Left ventricle myocardium superior (tissue), 1 donor: ENCODE data around the gene TNPO1. TPM values are rescaled to one million over a fixed set of nuclear protein-coding genes. Genes with fewer than 3 reads are reported as not detected.

Source experiments
- ATAC-seq: fragments of 200-7000 bp; cut with Tn5 transposase; one replicate; pipeline ENCODE4 v1.9.1; 2020; ENCODE audit warnings: mild to moderate bottlenecking, moderate library complexity
- DNase-seq: peaks from one replicate; pipeline ENCODE4 v3.0.0-alpha.2; 2020
- intact Hi-C: fragments of 100-400 bp; cut with micrococcal nuclease; formaldehyde crosslinking; loops from one replicate; pipeline ENCODE4 v1.11.0; 2022
- total RNA-seq: library from RNA; stranded (reverse); fragmentation: NEBNext Ultra II Directional; extraction: Animal tissue kit (Norgen Biotek cat#: 25700); gene quantifications from one replicate; pipeline ENCODE4 v1.2.1, GENCODE V29; 2021
- donor health status: DM: no; HTN: yes; CAD: no; lungs with severe emphysema.

TNPO1 gene
- total RNA-seq, 1 donor from 2014 or later, result 67.7 TPM

DNA sequence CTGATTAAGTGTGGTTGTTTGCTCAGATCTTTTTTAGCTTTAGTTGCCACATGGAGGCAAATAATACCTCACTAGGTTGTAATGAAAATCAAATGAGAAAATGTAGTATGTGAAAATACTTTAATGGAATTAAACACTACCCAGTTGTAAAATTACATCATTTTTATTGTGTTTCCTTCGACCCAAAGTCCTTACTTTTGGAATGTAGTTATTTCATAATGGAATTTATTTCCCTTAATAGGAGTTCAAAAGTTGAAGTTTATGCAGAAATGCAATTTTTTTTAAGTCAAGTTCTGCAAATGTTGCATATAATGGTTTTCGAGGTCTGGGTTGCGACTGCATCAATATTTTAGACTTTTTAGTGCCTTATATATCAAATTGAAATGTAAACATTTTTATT lies 31.0 kb downstream of the TNPO1 start:
- ATAC-seq (no peak), DNase-seq (no peak)
- intact Hi-C loops, result no loop called here

DNA sequence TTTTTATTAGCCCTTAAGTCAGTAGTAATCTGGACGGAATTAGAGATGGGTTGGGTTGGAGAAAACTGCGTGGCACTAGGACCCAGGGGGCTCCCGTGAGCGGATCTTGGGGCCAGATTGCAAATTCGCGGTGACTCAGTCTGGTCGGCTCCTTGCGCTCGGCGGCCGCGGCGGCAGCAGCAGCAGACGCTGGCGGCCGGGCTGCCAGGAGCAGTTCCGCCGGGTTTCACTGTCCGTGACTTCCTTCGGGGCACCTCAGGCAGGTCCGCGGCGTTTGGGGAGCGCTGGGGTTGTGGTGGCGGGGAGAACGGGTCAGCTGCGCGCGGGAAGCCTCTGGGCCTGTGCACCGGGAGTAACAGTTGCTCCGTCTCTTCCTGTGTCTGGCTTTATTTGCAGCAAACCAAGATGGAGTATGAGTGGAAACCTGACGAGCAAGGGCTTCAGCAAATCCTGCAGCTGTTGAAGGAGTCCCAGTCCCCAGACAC lies 31.6 kb downstream of the TNPO1 start:
- intact Hi-C loops, result no loop called here
- DNase-seq (peak; percentile 92), ATAC-seq (peak; percentile 95)

DNA sequence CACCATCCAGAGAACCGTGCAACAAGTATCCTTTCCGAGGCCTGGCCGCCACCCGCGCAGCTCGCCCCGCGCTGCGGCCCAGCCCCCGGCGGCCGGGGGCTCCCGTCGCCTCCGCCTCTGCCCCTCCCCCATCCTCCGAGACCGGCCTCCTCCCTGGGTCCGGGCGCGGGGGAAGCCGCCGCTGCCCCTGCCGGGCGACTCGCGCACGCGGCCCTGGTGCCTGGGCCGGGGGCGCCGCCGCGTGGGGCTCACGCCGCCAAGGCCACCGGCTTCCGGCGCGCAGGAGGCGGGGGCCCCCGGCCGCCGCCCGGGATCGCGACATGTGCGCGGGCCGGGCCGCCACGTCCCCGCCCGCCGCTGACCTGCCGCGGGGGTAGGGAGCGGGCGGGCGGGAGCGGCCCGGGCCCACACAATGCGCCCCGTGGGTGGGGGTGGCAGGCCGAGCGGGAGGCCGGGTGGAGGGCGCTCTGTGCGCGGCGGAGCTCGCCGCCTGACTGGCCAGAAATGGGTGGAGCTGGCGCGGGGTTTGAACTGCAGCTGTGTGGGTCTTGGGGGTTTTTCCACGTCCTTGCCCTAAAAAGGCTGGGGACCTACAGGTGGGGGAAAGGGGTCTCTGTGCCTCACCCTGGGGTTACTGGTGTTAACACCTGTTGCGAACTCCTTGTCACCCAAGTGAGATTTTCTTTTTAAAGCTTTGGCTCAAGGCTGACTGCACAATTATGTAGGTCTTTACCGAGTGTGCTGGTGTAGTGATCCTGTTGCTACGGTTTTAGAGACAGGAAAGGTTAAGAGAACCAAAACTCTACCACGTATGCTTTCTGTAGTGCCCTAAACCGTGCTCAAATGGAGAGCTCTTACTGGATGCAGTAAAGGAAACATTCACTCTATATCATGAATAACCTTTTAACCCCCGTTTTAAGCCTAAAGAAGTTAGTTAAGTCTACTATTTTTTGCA lies 32.3 kb downstream of the TNPO1 start:
- ATAC-seq, result peak; percentile 72
- peak; percentile 71 for DNase-seq
- intact Hi-C loops, result no loop called here

DNA sequence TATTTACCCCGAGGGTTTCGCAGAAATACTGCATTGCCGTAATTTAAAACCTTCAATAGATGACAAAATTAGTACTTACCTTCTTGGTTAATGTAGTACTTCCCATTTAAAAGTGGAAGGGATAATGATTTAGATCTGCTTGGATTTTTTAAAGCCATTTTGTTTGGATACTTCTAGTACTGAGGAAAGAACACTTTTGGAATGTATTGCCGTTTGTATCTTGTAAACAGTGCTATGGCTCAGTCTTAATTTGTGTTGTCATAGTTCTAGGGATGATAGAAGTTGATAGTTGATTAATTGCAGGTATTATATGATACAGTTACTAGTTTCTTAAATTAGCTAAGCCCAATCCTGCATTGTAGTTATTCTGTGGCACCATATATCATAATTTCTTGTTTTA lies 33.1 kb downstream of the TNPO1 start:
- intact Hi-C loops, result no loop called here
- ATAC-seq (no peak), DNase-seq (no peak)

DNA sequence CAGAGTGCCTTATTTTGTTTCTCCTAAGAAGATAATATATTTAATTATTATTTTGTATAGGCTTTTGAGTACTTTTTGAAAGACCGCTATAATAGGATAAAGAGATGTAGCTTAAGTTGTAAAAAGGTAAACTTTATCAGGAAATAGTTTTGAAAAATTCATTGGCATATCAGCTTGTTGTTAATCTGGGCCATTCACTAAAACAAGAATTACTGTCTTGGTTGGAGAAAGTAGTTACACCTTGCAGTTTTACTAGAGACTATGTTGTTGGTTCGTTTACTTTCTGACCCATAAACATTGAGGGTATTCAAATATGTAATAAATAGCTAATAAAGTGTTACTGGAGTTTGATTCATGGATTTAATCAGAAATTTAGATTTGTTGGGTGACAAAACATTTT lies 33.7 kb downstream of the TNPO1 start:
- DNase-seq (no peak), ATAC-seq (no peak)
- intact Hi-C loops, result no loop called here

DNA sequence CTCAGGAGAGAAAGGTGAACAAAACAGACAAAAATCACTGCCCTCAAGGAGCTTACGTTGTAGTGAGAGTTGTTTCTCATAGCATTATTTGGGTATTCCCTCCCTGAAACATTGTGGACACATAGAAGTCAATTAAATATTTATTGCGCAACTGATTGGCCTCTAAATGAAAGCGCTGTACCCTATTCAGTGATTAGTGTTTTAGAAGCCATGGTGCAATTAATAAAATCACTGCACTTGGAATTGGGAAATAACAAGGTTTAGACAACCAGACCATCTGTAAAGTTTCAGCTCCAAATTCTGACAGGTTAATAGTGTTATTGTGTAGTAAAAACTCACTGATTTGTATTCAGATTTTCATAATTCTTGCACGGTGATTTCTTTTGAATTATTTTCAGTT lies 35.9 kb downstream of the TNPO1 start:
- intact Hi-C loops, result no loop called here
- no peak for ATAC-seq

DNA sequence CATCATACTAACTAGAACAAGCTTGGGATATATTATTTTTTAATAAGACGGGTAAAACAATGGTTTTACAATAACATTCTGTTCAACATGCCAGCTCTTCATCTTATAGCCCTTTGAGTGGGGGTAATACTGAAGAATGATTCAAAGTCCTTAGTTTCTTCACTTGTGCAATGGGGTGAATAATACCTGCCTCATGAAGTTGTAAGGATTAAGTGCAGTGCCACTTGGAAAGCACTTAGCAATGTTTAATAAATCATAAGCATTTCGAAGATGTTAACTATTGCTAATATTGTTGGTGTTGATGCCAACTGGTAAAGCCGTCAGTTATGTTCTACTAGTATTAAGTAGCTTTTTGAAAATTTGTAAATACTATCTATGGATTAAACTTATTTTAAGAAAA lies 38.0 kb downstream of the TNPO1 start:
- ATAC-seq (no peak), DNase-seq (no peak)
- intact Hi-C loops, result no loop called here

More for the DNA sequence above, 35.9 kb downstream of the TNPO1 start:
- DNase-seq, result no peak

DNA sequence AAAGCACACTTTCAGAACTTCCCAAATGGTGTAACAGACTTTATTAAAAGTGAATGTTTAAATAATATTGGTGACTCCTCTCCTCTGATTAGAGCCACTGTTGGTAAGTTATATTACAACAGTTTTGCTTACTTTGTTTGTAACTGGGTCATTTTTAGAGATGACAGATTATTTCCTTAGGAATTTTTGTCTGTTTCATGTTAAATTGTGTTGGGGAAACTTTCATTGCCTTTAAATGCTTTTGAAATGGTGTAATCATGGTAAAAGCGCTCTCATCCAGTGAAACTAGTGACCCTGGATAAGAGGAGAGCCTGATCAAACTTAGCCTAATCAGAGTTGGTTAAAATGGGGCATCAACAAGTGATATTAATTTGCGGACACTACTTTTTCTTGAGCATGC lies 39.4 kb downstream of the TNPO1 start:
- intact Hi-C loops, result no loop called here
- DNase-seq (no peak), ATAC-seq (no peak)

DNA sequence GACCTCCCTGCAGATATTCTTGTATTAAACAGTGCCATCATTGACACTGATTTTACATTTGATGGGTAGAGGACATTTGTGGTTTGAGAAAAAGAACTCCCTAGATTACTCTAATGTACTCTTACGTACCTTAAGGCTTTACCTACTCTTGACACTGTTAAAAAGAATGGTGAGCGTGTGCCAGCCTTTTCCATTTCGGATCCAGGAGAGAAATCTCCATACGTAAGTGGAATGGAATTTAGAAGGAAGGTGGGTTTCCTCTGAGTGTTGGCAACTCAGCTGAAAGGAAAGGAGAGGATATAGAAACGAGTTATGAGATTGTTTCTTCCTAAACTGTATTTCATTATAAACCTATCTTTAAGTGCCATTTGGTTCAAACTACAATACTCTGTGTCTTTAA lies 40.9 kb downstream of the TNPO1 start:
- no peak for ATAC-seq
- DNase-seq, result no peak
- intact Hi-C loops, result no loop called here

DNA sequence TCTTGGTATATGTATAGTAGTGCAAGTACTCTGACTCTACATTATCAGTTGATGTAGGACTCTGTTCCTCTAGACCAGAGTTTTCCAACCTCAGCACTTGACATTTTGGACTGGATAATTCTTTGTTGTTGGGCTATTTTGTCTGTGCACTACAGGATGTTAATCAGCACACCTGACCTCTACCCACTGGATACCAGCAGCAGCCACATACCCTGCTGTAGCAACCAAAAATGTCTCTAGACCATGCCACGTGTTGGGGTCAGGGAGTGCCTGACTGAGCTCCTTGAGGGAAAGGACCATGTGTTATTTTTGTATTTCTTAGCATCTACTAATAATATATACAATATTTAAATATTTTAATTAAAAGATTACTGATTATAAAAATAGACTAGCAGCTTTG lies 42.7 kb downstream of the TNPO1 start:
- intact Hi-C loops, result no loop called here
- no peak for DNase-seq
- ATAC-seq, result no peak

DNA sequence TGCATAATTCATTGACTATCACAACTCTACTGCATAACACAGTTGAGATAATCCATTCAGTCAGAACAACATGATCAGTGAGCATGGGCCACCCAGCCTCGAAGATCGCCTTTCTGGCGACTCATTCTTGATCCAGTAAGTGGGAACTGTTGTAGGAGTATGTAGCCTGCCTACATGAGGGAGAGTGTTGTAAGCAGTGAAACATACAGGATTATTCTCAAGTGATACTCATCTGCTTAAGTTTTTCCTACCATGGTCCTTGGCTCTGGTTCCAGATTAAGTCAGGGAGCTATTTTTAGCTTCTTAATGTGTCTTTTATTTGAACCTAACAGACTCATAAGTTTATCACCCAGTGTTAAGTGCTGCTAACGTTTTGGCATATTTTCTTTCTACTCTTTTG lies 44.0 kb downstream of the TNPO1 start:
- intact Hi-C loops, result no loop called here
- ATAC-seq, result peak; percentile 75
- no peak for DNase-seq

DNA sequence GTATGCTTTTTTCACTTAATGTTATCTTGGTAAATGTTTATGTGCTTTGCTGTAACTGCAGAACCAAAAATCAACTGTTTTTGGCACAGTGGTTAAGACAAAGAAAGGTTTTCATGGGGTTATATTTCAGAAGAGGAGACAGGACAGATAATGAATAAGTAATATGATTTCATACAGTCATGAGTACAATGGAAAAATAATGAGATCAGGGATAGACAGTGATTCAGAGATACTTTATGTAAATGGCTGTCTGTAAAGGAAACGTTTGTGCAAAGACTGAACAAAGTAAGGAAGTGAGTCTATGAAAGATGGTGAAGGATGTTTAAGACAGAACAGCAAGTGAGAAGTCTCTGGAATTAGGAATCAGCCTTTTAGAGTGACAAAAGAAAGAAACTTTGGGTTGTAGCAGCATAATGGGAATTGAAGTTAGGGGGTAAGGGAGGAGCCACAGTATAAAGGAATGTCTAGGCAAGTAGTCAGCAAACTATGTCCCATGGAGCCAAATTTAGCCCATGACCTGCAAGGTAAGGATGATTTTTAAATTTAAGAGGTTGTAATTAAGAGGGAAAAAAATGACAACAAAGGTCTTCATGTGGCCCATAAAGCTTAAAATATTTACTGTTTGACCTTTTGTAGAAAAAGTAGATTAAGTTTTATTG lies 55.0 kb downstream of the TNPO1 start:
- ATAC-seq (peak; percentile 55), DNase-seq (no peak)
- intact Hi-C loops, result no loop called here

DNA sequence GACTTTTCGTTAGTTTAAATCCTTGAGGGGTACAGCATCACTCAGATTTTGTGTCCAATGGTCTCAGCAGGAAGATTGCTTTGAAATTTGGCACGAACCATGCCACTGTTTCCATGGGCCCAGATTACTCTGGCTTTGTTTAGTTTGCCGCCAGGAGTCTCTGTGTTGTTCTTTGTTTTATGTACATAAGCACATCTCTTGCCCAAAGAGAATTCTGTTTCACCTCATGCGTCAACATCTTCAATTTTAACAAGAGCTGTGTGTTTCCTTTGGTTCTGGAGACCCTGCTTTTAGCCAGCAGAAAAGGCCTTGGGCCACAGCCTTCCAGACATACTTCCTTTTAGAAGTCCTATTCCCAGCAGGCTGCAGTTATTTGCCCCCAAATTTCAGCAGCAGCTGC lies 62.4 kb downstream of the TNPO1 start:
- ATAC-seq (no peak), DNase-seq (no peak)
- intact Hi-C loops, result no loop called here

DNA sequence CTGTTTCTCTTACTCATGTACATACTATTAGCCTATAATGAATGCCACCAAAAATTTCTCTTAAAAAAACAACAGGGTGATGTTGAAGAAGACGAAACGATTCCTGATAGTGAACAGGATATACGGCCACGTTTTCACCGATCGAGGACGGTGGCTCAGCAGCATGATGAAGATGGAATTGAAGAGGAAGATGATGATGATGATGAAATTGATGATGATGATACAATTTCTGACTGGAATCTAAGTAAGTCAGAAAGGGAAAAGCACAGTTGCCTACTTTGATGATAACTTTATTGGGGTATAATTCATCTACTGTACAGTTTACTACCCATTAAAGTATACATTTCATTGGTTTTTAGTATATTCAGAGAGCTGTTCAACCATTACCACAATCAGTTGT lies 66.5 kb downstream of the TNPO1 start:
- DNase-seq, result no peak
- no peak for ATAC-seq
- intact Hi-C loops, result no loop called here

DNA sequence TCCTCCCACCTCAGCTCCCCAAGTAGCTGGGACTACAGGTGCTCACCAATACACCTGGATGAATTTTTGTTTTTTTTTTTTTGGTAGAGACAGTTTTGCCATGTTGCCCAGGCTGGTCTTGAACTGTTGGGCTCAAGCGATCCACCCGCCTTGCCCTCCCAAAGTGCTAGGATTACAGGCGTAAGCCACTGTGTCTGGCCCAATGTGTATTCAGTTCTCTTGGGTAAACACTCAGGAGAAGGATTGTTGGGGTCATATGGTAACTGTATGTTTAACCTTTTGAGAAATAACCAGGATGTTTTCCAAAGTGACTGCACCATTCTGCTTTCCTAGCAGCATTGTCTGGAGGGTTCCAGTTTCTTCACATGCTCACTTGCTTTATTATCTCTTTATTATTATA lies 67.4 kb downstream of the TNPO1 start:
- ATAC-seq (no peak), DNase-seq (no peak)
- intact Hi-C loops, result no loop called here

DNA sequence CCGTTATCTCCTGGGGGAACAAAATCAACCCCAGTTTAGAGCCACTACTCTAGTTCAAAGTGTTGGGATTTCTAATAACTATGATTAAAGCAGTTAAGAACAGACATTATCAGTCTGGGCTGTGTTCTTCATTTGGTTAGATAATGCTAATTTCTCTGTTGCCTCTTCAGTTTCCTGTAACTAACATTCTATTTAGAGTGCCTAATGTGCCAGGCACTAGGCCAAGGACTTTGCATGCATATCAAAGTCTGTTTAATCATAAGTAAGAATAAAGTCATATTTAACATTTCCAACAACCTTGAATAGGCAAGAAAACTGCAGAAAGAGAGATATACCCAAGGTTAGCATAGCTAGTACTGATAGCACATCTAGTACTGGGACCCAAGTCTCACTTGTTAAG lies 68.4 kb downstream of the TNPO1 start:
- DNase-seq (no peak), ATAC-seq (no peak)
- intact Hi-C loops, result no loop called here

DNA sequence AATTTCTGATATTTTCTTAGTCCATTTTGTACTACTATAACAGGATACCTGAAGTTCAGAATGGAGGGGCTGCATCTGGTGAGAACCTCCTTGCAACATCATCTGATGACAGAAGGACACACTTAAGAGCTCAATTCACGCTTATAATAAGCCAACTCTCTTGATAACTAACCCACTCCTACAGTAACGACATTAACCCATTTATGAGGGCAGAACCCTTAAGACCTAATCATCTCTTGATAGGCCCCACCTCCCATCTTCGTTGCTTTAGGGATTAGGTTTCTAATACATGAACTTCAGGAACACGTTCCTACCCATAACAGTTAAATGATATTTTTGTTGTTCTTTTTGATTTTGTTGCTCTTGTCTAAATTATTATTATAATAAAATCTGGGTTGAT lies 69.4 kb downstream of the TNPO1 start:
- intact Hi-C loops, result no loop called here
- DNase-seq (no peak), ATAC-seq (no peak)

DNA sequence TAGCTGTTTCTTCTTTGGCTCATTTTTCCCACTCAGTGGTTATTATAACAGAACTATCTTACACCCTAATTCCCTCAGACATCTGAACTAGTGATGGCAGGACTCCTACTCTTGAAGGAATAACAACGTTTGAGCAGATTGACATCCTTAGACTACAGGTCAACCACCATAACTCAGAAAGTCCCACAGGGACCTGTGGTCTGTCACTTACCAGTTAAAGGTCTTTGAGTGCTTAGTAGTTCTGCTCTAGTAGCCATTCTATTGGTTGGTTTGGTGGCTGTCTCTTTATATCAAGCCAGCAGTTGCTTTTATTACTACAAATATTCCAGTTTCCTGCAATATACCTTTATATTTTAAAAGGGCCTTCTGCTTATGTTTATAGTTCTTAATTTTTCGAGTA lies 72.1 kb downstream of the TNPO1 start:
- intact Hi-C loops, result no loop called here
- DNase-seq, result no peak
- ATAC-seq, result no peak

DNA sequence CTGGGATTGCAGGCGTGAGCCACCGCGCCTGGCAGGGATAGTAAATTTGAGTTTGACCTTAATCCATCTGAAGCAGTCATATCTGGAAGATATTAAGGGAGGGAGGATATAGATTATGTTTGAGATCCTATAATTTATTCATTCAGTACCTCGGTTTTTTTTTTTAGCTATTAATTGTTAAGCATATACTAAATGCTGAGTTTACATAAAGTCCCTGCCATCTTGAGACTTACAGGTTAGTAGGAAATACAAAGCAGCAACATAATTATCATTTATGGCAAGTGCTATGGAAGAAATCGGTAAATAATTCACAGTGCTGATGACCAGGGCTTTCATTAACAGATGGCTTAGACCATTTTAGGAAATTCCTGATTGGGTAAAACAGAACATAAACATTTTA lies 72.9 kb downstream of the TNPO1 start:
- DNase-seq (no peak), ATAC-seq (no peak)
- intact Hi-C loops, result no loop called here

DNA sequence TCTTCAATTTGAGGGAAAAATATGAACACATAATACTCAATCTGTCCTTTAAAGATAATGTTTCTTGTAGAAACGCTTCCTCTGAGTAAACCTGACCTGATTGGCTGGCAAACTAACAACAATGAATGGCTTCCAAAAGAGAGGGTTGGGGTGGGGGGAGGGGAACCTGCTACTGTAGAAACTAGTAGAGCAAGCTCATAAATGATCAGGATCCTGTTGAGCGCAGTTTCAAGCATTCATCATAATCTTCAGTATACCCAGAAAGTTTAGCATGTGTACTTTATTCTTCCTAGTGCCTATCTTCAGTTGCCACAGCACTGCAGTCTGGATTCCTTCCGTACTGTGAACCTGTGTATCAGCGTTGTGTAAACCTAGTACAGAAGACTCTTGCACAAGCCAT lies 76.4 kb downstream of the TNPO1 start:
- no peak for ATAC-seq
- DNase-seq, result no peak
- intact Hi-C loops, result no loop called here

DNA sequence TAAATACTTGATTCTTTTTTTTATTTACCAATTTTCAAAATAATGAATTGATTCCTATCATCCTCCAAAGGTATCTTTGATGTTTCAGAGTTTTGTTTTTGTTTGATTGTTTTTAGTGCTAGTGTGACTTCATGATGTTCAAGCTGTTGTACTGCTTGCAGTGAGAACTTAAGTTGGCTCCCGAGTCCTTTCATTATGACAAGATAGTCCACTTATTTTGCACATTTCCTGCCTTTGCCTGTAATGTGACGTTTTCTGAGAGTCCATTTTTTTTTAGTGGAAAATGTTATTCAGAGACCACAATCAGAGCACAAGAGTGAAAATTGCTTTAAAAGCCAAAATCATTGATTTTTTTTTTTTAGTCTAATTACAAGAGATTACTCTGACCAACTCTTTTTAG lies 79.3 kb downstream of the TNPO1 start:
- intact Hi-C loops, result no loop called here
- ATAC-seq (no peak), DNase-seq (no peak)
